ENCODE measurements around the gene AKAP12.
"Not testable (repeated sequence)": the region's sequence is repeated elsewhere in the genome, so short reads cannot be mapped to it uniquely, and the experiment has no call there.

The AKAP12 gene

DNA sequence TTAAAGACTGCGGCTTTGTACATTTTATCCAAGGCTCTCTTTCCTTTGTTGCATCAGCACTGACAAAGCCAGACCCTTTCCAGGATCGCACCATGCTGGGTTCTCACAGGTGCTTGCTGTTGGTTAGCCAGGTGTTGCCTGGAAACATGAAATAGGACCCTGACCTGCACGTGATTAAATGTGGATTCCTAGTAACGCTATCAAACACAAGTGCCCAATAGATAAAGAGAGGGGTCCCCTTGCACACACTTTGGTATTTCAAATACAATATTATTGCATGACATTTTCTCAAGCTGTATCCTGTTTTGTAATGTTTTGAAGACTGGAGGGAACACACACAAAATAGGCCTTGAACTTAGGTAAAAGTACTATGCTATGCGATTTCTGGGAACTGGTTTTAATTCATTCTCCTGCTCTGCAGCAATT, 73.3 kb downstream of the AKAP12 start:
- no peak for DNase-seq (ENCODE audit: low spot score)

- not testable (repeated sequence) for DNase-seq (ENCODE audit: low spot score)
These were observed 75.9 kb downstream of the AKAP12 start for GRCh38 chr6:151315661-151316060.

DNA sequence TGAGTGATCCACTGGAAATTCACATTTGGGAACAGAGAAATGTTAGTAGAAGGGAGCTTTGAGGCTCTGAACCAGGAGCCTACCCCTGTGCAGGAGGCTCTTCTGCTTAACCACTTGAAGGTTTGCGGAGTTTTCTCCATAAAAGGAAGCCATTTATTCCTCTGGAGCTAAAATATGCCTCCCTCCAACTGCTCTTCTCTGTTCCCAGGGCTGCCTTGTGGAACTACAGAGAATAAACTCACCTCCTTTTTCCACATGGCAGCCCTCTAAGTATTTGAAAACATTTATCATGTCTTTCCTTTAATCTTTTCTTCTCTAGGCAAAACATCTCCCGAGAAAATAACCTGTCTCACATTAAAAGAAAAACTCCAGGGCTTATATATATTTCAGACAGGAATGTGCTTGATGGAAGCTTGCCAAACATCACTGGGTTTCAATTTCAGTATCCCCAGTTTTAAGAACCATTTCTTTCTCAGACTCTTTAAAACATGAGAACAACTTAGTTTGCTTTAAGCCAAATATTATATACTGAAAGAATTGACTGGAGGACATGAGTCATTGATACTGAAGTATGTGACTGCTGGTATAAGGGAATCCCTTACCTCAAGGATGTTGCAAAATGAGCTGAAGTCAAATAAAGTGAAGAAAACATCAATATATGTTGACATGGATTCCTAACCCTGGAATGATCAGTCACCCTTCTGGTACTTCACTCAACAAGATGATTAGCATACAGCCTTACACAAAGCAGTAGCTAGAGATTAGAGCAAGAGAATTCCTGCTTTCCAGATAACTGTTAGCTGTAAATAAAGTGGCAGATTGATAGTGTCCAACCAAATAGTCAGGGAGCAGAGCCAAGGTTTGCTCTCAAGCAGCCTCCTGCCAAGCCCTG, 77.6 kb downstream of the AKAP12 start:
- DNase-seq (ENCODE audit: low spot score) = no peak

DNA sequence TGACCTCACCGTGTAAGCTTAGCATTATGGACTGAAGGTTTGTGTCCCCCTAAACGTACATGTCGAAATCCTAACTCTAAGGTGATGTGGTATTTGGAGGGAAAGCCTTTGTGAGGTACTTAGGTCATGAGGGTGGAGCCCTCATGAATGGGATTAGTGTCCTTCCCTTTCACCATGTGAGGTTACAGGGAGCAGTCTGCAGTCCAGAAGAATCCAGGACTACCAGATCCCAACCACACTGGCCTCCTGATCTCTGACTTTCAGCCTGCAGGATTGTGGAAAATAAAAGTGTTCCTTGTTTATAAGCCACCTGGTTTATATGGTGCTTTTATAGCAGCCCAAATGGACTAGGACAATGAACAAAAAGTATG, 78.2 kb downstream of the AKAP12 start:
- DNase-seq (ENCODE audit: low spot score) = no peak

DNA sequence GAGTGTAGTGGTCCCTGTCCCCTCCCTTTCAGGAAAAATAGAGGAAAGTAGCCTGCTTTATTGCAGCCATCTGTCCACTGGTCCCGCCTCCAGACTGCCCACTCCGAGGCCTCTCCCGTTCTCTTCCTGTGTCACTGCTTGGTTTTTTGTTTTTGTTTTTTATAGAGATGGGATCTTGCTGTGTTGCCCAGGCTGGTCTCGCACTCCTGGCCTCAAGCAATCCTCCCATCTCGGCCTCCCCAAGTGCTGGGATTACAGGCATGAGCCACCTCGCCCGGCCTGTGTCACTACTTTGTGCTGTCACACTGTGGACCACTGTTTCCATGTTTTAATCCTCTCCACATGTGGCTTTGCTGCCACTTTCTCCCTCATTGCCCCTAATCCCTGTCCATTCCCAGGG, 80.4 kb downstream of the AKAP12 start:
- DNase-seq (ENCODE audit: low spot score) = no peak

GRCh38 chr6:151321438-151321837, 81.7 kb downstream of the AKAP12 start:
- no peak for DNase-seq (ENCODE audit: low spot score)

- no peak for DNase-seq (ENCODE audit: low spot score)
These were observed 82.8 kb downstream of the AKAP12 start for GRCh38 chr6:151322570-151322969.

- peak; percentile 54 for DNase-seq (ENCODE audit: low spot score)
These were observed 84.2 kb downstream of the AKAP12 start for GRCh38 chr6:151323791-151324487.

- no peak for DNase-seq (ENCODE audit: low spot score)
These were observed 84.7 kb downstream of the AKAP12 start for GRCh38 chr6:151324488-151324825.

GRCh38 chr6:151325075-151326050, 85.6 kb downstream of the AKAP12 start:
- no peak for DNase-seq (ENCODE audit: low spot score)

DNA sequence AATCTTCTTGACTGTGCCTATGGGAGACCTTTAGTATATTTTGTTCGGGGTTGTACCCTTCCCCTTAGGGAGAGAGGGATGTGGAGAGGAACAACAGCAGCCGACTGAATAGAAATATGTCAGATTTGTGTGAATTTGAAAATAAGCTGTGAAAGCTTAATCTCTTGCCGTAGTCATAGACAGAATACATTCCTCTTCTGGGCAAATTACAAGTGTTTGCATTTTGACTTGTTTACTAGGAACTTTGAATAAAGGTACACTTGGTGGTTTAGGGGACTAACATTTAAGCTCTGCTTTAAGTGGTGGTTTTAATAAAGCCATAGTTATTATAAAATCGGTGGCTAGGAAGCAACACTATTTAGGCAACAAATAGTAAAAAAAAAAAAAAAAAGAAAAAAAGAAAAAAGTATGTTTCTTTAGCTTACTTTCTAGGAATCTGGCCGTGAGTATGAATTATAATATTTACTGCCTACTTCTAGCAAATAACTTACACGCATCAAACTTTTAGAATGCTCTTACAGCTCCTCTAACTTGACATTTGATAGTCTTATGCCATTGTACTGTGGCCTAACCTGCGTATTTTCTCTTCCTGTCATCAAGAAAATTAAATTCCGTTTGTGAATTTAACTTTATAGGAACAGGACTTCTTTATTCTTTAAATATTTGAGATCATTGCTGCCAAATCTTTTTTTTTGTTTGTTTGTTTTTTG, 86.5 kb downstream of the AKAP12 start:
- DNase-seq (ENCODE audit: low spot score) = no peak

GRCh38 chr6:151327101-151327500, 87.3 kb downstream of the AKAP12 start:
- no peak for DNase-seq (ENCODE audit: low spot score)

DNA sequence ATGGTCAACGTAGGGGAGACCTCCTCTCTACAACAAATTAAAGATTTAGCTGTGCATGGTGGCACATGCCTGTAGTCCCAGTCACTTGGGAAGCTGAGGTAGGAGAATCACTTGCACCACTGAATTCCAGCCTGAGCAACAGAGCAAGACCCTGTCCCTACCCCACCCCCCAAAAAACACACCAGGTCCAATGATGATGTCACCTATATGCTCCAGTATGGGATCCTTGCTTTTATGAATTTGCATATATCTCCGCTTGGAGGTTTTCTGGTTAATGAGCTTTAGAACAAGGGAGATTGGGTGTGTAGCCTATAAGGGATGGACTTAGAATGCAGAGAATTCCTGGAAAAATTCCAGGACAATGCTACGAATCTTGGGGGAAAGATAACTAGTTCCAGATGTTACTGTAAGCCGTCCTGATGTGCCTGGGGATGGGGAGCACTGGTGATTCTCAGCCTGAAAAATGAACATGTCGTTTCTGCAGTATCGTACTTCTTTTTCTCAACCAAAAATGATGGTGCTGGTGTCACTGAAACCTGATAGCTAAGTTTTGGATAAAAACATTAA, 90.4 kb downstream of the AKAP12 start:
- DNase-seq (ENCODE audit: low spot score) = no peak

DNA sequence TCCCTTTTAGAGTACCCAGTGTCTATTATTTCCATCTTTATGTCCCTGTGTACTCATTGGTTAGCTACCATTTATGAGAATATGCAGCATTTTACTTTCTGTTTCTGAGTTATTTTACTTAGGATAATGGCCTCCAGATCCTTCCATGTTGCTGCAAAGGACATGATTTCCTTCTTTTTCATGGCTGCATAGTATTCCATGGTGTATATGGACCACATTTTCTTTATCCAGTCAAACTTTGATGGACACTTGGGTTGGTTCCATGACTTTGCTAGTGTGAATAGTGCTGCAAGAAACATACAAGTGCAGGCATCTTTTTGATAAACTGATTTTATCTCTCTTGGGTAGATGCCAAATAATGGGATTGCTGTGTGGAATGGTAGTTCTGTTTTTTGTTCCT, 96.2 kb downstream of the AKAP12 start:
- DNase-seq (ENCODE audit: low spot score) = no peak

GRCh38 chr6:151338651-151339200, 99.0 kb downstream of the AKAP12 start:
- DNase-seq (ENCODE audit: low spot score) = no peak

DNA sequence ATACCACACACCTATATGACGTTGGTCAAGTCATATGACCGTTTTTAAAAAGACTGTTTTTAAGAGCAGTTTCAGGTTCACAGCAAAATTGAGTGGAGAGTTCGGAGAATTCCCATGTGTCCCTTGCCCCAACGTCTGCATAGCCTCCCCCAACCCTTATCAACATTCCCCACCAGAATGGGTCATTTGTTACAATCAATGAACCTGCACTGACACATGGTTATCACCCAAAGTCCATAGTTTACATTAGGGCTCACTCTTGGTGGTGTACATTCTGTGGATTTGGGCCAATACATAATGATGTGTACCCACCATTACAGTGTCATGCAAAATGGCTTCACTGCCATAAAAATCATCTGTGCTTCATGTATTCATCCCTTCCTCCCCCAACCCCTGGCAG, 99.6 kb downstream of the AKAP12 start:
- DNase-seq (ENCODE audit: low spot score) = no peak

GRCh38 chr6:151340219-151340978, 100.6 kb downstream of the AKAP12 start:
- no peak for DNase-seq (ENCODE audit: low spot score)

DNA sequence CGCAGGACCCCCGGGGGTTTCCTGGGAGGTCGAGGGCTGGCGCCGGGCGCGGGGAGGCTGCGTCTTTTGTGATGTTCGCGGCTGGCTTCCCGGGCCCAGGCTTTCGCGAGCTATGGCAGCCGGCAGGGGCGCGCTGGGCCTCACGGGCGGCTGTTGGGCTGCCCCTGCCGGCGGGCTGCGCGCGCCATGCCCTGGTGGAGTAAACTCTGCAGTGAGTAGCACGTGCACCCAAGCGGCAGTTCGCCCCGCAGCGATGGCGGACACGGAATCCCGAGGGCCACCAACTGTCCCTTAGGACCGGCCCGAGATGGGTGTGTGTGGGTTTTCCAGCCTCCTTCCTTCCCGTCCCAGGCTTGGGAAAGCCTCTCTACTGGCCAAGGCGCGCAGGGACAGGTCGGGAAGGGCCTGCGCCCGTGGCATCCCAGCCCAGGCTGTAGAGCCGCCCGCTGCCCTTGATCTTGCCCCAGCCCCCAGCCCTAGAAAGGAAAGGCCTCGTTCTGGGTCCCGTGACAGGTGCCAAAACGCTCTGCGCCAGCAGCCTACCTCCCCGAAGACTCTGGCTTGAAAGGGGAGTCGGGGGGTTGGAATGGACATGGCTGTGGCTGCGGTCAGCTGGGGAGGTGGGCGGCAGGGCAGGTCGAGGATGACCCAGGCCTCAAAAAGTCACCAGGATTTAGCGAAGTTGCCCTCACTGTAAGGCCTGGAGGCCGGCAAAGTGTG, 101.9 kb downstream of the AKAP12 start:
- DNase-seq (ENCODE audit: low spot score) = no peak

- DNase-seq (ENCODE audit: low spot score) = not testable (repeated sequence)
These were observed 103.0 kb downstream of the AKAP12 start for GRCh38 chr6:151342750-151343149.

All from COLO829 (cell line).